Skin epidermis (tissue), 12 donors: ENCODE measurements around the gene LRRC1.

ENCODE experiments used
- H3K27ac ChIP-seq, 21 experiments: fragments of 200-600 bp; sonication (generic) in 11 of 21; one replicate each; pipeline ENCODE4 v1.5.0; 2020; ENCODE audit warnings: mild to moderate bottlenecking in 3 of 21, inconsistent platforms in 2 of 21, moderate library complexity in 2 of 21
- H3K4me3 ChIP-seq, 7 experiments: fragments of 200-600 bp; sonication (generic) in 2 of 7; one replicate each; pipeline ENCODE4 v1.5.0; 2020; ENCODE audit warnings: inconsistent platforms in 2 of 7, mild to moderate bottlenecking in 2 of 7, moderate library complexity in 1 of 7

Gene LRRC1

DNA sequence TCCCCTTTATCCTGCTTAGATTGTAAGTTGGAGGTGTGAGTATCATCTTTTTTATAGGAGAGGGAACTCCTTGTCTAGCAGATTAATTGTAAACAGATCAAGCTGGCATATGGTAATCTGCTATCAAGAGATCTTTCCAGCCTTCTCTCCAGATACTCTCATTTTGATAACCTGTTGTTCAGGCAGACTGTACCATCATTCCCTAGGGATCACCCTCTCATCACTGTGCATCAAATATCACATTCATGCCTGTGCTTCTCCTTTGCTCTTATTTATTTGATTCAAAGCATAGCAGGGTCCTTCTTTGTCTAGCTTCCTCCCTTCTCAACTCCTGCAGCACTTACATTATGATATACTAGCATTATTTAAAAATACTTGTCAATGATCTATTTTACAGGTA, 73.8 kb downstream of the LRRC1 start:
- no peak overlapping the region for H3K4me3 ChIP-seq
- no peak overlapping the region for H3K27ac ChIP-seq

DNA sequence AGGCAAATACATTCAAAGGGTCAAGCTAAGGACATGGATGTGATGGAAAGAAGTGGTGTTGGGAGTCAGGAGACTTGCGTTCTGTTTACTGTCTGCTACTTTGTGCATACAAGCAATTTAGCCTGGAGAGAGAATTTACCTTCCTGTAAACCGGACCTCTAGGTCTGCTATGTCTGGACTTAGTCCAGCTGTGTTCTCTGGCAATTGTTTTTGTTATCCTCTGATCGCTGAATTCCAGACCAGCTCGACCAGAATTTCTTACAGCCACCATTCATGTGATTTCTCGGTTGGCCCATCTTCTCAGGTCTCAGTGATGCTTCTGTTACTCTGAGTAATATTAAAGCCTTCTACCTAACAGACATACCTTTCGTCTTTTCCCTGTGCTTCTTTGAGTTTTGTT, 75.2 kb downstream of the LRRC1 start:
- Histone ChIP-seq H3K4me3 (no peak overlapping the region), H3K27ac (no peak overlapping the region)

DNA sequence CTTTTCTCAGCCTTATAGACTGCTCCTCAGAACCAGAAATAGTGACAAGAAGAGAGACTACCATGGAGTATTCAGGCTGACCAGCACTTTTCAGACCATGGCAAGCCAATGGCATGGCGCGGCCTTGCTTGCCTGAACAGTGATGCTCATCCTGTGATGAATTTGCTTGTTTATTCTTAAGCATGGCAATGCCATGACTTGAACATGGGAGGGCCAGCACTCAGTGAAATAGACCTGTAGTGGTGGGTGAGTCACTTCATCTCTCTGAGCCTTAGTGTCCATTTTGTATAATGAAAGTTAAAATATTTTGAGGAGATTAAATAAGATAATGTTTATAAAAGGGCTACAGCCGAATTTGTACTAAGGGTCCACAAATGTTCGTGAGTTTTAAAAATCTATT, 79.1 kb downstream of the LRRC1 start:
- H3K4me3 ChIP-seq, result no peak overlapping the region
- H3K27ac ChIP-seq, result no peak overlapping the region

DNA sequence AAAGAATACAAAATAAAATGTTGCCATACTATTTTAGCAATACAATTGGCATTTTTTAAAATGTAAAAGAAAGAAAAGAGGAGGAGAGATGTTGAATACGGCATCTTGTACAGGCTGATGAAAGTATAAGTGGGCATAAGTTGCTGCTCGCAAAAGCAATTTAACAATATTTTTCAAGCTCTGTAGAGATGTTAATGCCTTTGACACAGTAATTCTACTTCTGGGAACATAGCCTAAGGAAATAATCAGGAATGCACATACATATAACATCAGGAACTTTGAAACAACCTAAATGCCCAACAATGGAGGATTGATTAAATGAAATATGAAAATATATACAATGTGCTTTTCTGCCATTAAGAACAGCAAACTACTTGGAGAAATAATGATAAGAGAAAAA, 80.2 kb downstream of the LRRC1 start:
- Histone ChIP-seq H3K27ac (no peak overlapping the region), H3K4me3 (no peak overlapping the region)

DNA sequence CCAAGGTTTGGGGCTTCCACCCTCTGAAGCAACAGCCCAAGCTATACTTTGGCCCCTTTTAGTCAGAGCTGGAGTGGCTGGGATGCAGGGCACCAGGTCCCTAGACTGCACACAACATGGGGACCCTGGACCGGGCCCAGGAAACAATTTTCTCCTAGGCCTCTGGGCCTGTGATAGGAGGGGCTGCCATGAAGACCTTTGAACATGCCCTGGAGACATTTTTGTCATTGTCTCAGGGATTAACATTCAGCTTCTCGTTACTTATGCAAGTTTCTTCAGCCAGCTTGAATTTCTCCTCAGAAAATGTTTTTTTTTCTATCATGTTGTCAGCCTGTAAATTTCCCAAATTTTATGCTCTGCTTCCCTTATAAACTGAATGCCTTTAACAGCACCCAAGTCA, 82.3 kb downstream of the LRRC1 start:
- Histone ChIP-seq H3K27ac (no peak overlapping the region), H3K4me3 (no peak overlapping the region)

DNA sequence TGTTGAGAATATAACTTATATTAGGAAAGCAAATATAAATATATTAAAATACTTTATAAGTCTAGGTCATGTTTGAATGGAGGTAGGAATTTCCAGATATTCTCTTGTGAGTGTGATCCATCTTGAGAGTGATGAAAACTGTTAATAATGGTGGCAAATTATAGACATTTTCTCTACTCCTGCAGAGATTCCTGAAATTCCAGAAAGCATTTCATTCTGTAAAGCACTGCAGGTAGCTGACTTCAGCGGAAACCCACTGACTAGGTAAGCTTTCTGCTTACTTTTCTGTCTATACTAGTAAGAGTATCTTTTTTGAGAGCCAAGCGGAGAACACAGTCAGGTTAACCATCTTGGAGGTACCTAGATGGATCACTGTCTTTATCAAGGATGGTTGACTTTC, 84.0 kb downstream of the LRRC1 start:
- no peak overlapping the region for H3K27ac ChIP-seq
- H3K4me3 ChIP-seq, result no peak overlapping the region

DNA sequence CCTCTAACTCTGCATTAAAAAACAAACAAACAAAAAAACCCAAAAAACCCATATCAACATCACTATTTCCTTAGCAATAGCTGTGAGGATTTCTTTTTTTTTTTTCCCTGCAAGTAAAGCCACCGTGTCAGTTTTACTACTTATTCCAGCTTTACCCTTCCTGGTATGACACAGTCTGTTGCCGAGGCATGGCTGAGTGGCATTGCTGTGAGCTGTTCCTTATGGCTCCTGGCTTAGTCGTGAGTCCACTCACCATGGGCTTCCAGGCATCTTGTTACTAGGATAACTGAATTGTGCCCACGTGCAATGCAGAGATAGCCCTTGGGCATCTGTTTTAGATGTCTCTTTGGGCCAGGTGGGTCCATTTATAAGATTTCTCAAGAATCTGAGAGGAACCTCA, 84.8 kb downstream of the LRRC1 start:
- H3K4me3 ChIP-seq, result no peak overlapping the region
- no peak overlapping the region for H3K27ac ChIP-seq

DNA sequence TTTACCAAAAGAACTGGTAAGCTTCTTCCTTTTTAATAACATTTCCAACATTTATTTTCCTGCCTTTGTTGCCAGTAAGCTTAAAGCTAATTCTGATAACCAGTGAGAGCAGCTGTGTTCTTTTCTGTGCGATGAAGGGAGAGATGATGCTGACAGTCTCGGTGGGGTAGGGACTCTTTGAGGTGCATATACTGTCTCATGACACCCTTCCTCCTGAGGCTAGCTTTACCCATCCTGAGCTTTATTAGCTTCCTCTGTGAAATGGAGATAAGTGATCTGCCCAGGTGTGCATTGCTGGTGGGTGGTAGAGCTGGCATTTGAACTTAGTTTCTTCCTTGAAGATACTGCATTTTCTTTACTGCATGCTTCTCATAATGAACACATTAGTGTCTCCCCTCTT, 92.5 kb downstream of the LRRC1 start:
- Histone ChIP-seq H3K4me3 (no peak overlapping the region), H3K27ac (no peak overlapping the region)

DNA sequence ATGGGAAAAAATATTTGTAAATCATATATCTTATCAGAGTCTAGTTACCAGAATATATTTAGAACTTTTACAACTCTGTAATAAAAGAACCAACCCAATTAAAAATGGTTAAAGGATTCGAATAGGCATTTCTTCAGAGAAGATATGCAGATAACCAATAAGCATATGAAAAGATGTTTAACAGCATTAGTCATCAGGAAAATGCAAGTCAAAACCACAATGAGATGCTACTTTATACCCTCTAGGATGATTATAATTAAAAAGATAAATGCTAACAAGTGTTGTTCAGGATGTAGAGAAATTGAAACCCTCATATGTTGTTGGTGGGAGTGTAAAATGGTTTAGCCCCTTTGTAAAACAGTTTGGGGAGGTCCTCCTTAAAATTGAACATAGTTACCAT, 94.1 kb downstream of the LRRC1 start:
- no peak overlapping the region for H3K27ac ChIP-seq
- H3K4me3 ChIP-seq, result no peak overlapping the region

DNA sequence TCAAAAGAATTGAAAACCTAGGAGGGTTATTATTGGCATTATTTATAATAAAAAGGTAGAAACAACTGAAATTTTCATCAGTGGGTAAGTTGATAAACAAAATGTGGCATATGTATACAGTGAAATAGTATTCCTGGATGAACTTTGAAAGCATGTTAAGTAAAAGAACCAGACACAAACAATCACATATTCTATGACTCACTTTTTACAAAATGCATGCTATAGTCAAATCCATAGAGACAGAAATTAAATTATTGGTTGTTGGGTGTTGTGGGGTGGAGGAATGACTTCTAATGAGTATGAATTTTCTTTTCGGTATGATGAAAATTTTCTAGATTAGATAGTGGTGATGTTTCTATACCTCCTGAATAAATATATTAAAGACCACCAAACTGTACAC, 94.6 kb downstream of the LRRC1 start:
- no peak overlapping the region for H3K4me3 ChIP-seq
- no peak overlapping the region for H3K27ac ChIP-seq

DNA sequence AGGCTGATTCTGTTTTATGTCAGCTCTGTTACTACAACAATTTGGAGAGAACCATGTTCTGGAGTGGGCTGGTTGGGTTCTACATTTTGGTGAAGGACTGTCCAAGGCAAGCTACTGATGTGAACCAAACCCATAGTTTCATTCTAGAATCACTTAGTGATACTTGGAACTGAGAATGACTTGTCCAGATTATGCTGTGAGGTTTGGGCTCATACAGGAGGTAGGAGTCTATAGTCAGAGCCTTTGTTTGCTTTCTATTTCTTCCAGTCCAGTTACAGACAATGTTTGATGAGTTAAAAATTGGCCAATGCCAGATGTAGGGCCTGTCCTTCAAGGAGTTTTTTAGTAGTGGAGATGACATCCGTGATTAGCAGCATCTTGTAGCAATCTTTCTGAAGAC, 97.9 kb downstream of the LRRC1 start:
- Histone ChIP-seq H3K4me3 (no peak overlapping the region), H3K27ac (no peak overlapping the region)

DNA sequence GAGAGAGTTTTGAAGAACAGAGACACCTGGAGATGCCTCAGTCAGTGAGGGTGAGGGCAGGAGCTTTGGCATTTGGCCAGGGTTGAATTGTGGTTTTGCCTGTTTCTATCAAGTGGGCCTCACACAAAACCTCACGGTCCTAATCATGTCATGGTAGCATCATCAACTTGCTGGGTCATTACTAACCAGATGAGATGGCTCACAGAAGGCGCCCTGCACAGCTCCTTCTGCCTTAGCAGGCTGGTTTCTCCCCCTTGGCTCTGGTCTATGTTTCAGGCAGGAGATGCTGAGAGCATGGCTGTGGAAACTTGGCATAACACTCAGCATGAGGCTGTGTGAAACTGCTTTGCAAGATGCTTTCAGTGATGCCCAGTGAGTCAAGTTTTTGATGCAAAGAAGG, 99.3 kb downstream of the LRRC1 start:
- Histone ChIP-seq H3K4me3 (no peak overlapping the region), H3K27ac (no peak overlapping the region)

DNA sequence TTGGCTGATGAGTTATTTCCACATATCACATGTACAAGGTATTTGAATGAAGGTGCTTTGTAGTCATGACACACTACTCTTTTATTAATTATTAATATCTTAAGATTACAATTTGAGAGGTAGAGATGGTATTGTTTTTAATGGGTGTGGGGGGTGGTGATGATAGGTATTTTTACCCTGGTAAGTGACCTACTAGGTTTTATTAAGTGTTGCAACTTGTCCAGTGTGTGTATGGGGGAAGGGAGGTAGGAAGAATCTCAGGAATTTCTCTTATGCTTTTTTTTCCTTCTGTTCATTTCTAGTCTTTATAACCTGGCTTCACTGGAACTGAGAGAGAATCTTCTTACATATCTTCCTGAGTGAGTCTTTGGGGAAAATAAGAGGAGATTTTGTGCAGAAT, 101.4 kb downstream of the LRRC1 start:
- Histone ChIP-seq H3K27ac (no peak overlapping the region), H3K4me3 (no peak overlapping the region)

DNA sequence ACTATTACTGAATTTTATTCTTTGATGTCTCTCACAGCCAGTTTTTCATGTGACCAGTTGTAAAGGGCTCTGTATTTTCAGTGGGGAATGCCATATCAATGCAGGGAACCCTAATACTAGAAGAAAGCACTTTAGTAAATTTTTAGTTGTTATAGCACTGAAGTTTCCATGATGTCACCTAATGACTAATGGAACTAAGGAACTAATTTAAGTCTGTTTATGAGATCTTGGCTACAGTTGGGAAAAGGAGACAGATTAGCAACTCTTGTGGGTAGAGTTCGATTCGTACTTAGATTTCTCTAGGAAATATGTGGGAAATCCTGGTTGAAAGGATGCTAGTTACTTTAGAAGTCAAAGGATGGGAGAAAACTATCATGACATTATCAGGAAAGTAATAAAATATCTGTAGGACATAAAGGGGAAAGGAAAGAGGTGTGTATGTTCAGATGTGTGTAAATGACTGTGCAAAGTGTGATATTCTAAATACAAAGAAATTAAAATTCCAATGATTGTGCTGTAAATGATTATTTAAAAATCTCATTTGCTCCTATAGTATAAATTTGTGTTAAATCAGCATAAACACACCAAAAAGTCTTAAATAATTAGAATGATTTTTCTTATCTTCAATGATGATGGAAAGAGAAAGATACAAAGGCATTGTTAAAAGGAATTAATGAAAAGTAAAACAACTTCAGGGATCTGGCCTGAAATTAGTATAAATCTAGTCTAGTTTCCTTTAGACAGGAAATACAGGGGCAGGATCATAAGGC, 103.4 kb downstream of the LRRC1 start:
- H3K4me3 ChIP-seq, result no peak overlapping the region
- no peak overlapping the region for H3K27ac ChIP-seq

DNA sequence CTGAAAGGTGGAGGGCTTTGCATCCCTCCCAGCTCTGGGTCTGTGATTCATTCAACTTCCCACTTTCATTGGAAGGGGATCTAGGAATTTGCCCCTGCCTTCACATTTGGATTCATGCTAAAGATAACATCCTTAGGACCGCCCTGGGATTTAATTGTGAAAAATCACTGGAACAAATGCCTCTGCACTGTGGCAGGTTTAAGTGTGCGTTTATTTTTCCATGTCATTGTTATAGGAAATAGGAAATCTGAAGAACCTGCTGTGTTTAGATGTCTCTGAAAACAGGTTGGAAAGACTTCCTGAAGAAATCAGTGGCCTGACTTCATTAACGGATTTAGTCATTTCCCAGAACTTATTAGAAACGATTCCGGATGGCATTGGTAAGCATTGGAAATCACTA, 104.7 kb downstream of the LRRC1 start:
- H3K27ac ChIP-seq, result no peak overlapping the region

DNA sequence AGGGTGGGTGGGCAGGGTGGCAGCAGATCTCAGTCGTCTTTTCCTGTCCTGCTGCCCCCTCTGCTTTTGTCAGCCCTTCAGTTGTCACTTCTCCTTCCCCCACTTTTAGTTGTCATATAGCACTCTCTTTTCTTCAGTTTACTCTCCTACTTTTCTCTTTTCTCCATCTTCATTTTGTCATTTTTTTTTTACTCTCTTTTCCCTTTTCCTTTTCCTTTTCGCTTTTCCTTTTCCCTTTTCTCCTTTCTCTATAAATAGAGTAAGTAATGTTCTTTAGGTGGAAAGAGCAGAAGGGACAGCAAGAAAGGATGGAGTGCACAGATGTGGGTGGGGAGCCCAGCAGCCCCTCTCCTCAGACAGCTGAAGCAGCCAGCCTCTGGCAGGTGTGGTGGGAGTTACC, 108.6 kb downstream of the LRRC1 start:
- Histone ChIP-seq H3K27ac (no peak overlapping the region), H3K4me3 (no peak overlapping the region)

More for the DNA sequence above, 104.7 kb downstream of the LRRC1 start:
- H3K4me3 ChIP-seq, result no peak overlapping the region

DNA sequence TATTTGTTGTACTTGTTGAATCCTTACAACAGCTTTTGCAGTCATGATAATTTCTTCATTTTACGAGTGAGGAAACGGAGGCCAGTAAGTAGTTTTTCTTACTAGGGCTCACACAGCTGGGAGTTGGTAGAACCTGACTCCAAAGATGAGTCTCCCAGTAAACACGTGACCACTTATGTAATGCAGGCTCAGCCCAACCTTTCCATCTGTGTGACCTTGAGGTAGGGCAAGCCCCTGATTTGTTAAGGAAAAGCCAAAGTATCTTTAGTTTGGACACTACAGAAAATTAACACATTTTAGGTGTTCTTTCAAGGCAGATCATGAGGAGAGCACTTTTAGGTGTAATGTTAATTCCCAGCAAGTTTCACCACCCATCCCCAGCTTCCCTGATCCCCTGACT, 111.3 kb downstream of the LRRC1 start:
- Histone ChIP-seq H3K27ac (peak overlapping the region in 1 of 21 experiments; percentile 10), H3K4me3 (no peak overlapping the region)

DNA sequence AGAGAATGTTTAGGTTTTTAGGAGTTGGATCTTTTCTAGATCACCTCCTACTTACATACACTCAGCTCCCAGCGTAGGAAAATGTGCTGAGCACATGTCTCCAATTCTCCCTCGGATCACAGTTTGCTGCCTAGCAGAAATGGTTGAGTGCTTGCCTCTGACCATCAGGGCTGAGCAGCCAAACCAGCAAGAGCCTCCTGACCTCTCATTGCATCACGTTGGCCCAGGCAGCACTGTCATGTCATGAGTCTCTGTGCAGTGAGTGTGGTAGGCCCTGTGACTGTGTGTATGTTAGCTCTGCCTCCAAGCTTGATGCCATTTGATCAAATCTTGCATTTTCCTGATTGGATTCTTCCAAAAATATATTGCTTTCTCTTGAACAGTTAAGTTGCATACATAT, 112.0 kb downstream of the LRRC1 start:
- no peak overlapping the region for H3K4me3 ChIP-seq
- no peak overlapping the region for H3K27ac ChIP-seq

DNA sequence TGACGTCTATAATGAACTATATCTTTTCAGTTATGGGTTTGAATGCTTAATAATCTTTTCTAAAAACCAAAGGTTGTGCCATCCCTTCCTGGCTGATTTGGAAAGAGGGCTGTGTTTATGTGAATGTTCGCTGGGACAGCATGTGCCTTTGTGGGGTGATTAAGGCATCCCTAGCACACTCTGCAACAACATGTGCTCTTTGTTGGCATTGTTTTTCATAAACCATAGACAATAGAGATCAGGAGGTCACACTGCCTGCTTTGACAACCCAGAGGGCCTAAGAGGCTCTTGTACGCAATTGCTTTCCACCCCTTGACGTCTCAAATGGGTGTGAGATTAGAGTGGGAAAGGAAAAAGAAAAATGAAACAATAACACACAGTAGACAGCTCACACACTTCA, 116.0 kb downstream of the LRRC1 start:
- H3K27ac ChIP-seq, result no peak overlapping the region
- H3K4me3 ChIP-seq, result no peak overlapping the region

DNA sequence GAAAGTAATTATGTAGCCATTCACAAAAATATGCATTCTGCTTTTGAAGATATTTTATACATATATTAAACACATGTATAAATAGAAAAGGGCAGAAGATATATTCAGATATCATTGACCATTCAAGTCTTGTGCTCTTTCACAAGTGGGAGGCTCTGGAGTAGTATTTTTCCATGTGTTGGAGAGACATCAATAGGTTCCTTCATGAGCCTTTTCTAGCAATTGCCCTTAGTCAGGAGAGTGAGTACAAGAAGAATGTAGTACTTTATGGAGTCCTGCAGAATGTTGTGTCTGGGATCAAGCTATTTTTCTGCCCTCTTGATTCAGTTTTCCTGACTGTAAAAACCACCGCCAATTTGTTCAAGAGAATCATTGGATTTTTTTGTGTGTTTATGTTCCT, 117.9 kb downstream of the LRRC1 start:
- Histone ChIP-seq H3K4me3 (no peak overlapping the region), H3K27ac (no peak overlapping the region)

DNA sequence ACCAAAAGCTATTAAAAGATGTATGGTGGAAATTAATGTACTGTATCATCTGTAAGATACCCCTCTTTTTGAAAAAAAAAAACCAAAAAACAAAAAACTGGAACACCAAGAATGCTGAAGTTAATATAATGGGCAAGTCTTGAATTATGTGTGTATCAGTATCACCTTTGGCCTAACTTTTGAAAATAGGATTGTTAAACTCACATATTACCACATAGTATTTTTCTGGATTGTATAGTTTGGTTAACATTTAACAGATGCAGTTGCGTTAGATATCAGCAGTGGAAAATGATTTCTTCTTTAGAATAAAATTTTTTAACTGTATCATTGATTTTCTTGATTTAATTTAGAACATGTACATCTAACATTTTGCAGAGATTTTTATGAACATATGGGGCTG, 118.5 kb downstream of the LRRC1 start:
- H3K4me3 ChIP-seq, result no peak overlapping the region
- no peak overlapping the region for H3K27ac ChIP-seq

DNA sequence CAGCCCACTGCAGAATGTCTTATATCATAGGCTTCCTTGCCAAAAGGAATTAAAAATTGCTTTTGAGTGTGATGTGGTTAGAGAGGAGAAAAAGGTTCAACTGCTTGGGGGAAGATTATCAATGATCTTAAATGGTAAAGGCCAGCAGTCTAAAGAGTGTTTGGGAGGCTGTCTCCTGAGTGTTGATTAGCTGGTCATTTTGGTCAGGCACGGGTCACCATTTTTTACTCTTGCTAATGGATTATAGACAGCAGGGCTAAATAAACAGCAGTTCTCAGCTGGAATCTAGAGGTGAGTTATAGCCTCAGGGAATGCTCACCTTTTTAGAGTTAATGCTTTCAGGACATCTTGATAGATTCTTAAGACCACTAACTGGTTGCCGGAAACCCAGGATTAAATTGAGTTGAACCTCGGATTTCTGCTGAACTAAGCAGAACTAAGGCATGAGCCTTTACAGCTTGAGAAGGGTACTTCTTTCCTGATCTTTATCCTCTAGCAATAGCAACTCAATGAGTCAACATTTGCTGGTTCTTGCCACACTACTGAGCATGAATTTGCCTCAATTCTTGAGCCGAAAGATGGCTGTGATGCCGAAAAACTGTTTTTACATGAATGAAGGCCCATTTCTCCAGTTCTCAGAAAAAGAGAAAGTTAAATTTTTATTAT, 120.4 kb downstream of the LRRC1 start:
- Histone ChIP-seq H3K27ac (no peak overlapping the region), H3K4me3 (no peak overlapping the region)
